Calu3 (cell line): ENCODE data around the gene TNFAIP8. TPM values are rescaled to one million over a fixed set of nuclear protein-coding genes. Genes with fewer than 3 reads are reported as not detected.

Source experiments
- BruUV-seq: library from RNA; stranded (reverse); fragments of 400-500 nt; replicated peaks from 2 replicates; lab custom pipeline; 2021; lab: Mats Ljungman, UMichigan
- CTCF ChIA-PET: fragments of 300-600 bp; sonication (Branson Sonifier 250); formaldehyde crosslinking; loops from one replicate; lab custom pipeline; 2022; ENCODE audit warnings: antibody characterized with exemption; lab: Charles Lee
- DNase-seq: peaks from one replicate; pipeline ENCODE4 v3.0.0; 2022
- H3K27ac Mint-ChIP-seq: one replicate; pipeline ENCODE4 v1.8.0; 2022; ENCODE audit warnings: mixed read lengths; ENCODE audit not compliant: unreplicated experiment
- H3K27me3 Mint-ChIP-seq: one replicate; pipeline ENCODE4 v1.8.0; 2022; ENCODE audit warnings: mixed read lengths; ENCODE audit not compliant: unreplicated experiment
- H3K36me3 Mint-ChIP-seq: one replicate; pipeline ENCODE4 v1.8.0; 2022; ENCODE audit warnings: mild to moderate bottlenecking, moderate library complexity, mixed read lengths; ENCODE audit not compliant: insufficient read depth, unreplicated experiment
- H3K4me1 Mint-ChIP-seq: one replicate; pipeline ENCODE4 v1.8.0; 2022; ENCODE audit warnings: mild to moderate bottlenecking, low read depth, mixed read lengths; ENCODE audit not compliant: unreplicated experiment
- H3K4me3 Mint-ChIP-seq: one replicate; pipeline ENCODE4 v1.8.0; 2022; ENCODE audit warnings: mild to moderate bottlenecking, low read depth, moderate library complexity, mixed read lengths; ENCODE audit not compliant: unreplicated experiment
- H3K9me3 Mint-ChIP-seq: one replicate; pipeline ENCODE4 v1.8.0; 2022; ENCODE audit warnings: low read depth, mixed read lengths; ENCODE audit not compliant: unreplicated experiment
- CTCF ChIP-seq: fragments of 200-600 bp; IDR thresholded peaks from one replicate; pipeline ENCODE4 v1.8.0; 2022; ENCODE audit warnings: antibody characterized with exemption; ENCODE audit not compliant: unreplicated experiment
- intact Hi-C: fragments of 100-400 bp; cut with micrococcal nuclease; formaldehyde crosslinking; loops from one replicate; pipeline ENCODE4 v1.10.0; 2022; ENCODE audit not compliant: unreplicated experiment
- total RNA-seq: library from RNA; stranded (reverse); gene quantifications from 2 replicates; pipeline ENCODE4 v1.2.3, GENCODE V29; 2022

Gene TNFAIP8
- total RNA-seq, 1 experiment from 2014 or later: 30.6 TPM

GRCh38 chr5:119343766-119344165, 12.1 kb upstream of the TNFAIP8 start:
- Mint-ChIP-seq H3K27ac (no peak overlapping the region), H3K36me3 (no peaks in the 10 kb centered on the region), H3K4me3 (no peak overlapping the region), H3K27me3 (no peaks in the 10 kb centered on the region), H3K4me1 (no peaks in the 10 kb centered on the region), H3K9me3 (no peaks in the 10 kb centered on the region)
- BruUV-seq: no TSS peak
- TF ChIP-seq CTCF: no peak
- no peak for DNase-seq
- intact Hi-C loops: no loop called here
- CTCF ChIA-PET: no interaction called here

GRCh38 chr5:119344231-119344630, 11.6 kb upstream of the TNFAIP8 start:
- TF ChIP-seq CTCF: no peak
- Mint-ChIP-seq H3K36me3 (no peaks in the 10 kb centered on the region), H3K27ac (no peak overlapping the region), H3K9me3 (no peaks in the 10 kb centered on the region), H3K4me3 (no peak overlapping the region), H3K27me3 (no peaks in the 10 kb centered on the region), H3K4me1 (no peaks in the 10 kb centered on the region)
- CTCF ChIA-PET: no interaction called here
- no TSS peak for BruUV-seq
- intact Hi-C loops: no loop called here
- no peak for DNase-seq

- H3K36me3 Mint-ChIP-seq: no peaks in the 10 kb centered on the region
- no TSS peak for BruUV-seq
- no peaks in the 10 kb centered on the region for H3K4me1 Mint-ChIP-seq
- DNase-seq: no peak
- H3K27me3 Mint-ChIP-seq: no peaks in the 10 kb centered on the region
- H3K27ac Mint-ChIP-seq: no peak overlapping the region
- intact Hi-C loops: no loop called here
- no peak for TF ChIP-seq CTCF
- no peak overlapping the region for H3K4me3 Mint-ChIP-seq
- CTCF ChIA-PET: no interaction called here
- no peaks in the 10 kb centered on the region for H3K9me3 Mint-ChIP-seq
Measured at GRCh38 chr5:119345861-119346260, 10.0 kb upstream of the TNFAIP8 start.

GRCh38 chr5:119346394-119346793, 9.4 kb upstream of the TNFAIP8 start:
- H3K4me1 Mint-ChIP-seq: no peaks in the 10 kb centered on the region
- H3K4me3 Mint-ChIP-seq: no peak overlapping the region
- no peak overlapping the region for H3K27ac Mint-ChIP-seq
- H3K9me3 Mint-ChIP-seq: no peaks in the 10 kb centered on the region
- TF ChIP-seq CTCF: no peak
- H3K36me3 Mint-ChIP-seq: no peaks in the 10 kb centered on the region
- no peak for DNase-seq
- H3K27me3 Mint-ChIP-seq: no peaks in the 10 kb centered on the region
- intact Hi-C loops: no loop called here
- no TSS peak for BruUV-seq
- CTCF ChIA-PET: no interaction called here
